HG03175 (cell line): ENCODE measurements around the gene PPP3R1.

ENCODE experiments used
- ATAC-seq: cut with Tn5 transposase; IDR thresholded peaks from one replicate; pipeline ENCODE4 v1.9.1; 2021; ENCODE audit warnings: mild to moderate bottlenecking, moderate library complexity; ENCODE audit not compliant: unreplicated experiment

The PPP3R1 gene, protein sequence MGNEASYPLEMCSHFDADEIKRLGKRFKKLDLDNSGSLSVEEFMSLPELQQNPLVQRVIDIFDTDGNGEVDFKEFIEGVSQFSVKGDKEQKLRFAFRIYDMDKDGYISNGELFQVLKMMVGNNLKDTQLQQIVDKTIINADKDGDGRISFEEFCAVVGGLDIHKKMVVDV

GRCh38 chr2:68252400-68253218 lies at the start of gene PPP3R1:
Gene PPP3R1 (minus strand): TSS chr2:68252532. CDS start chr2:68252127, 405 bp downstream.
- ATAC-seq = peak; percentile 83

DNA sequence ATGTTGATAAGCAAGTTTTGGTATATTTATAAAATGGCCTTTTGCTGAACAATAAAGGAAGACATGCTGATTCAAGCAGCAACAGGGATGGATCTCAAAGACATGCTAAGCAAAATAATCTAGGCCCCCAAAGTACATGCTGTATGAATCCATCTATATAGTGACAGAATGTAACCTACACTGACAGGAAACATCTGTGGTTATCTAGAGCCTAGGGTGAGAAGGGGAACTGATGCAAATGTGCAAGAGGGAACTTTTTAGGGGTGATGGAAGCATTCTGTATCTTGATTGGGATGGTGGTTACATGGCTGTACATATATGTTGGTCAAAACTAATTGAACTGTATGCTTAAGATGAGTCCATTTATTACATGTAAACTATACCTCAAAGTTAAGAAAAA lies 43.2 kb upstream of the PPP3R1 start:
- ATAC-seq = peak; percentile 79

DNA sequence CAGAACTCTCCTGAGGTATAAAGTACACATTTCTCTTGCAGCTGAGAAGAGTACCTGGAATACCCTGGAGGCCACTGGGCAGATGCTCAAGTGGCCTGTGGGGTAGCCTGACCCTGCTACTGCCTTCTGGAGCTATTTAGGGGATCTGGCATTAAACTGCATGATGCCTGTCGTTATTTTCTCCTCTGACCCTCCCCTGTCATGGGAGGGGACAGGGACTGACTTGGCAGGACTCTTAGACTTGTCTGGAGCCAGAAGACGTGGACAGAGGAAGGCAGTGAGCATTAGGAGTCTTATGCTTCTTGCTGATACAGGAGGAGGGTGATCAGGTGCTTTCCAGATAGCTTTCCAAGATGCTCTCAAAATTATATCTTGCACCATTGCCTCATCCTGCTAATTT lies 42.6 kb upstream of the PPP3R1 start:
- ATAC-seq = no peak

GRCh38 chr2:68294187-68294586 lies 41.9 kb upstream of the PPP3R1 start:
- no peak for ATAC-seq

GRCh38 chr2:68293755-68294154 lies 41.4 kb upstream of the PPP3R1 start:
- ATAC-seq = no peak

DNA sequence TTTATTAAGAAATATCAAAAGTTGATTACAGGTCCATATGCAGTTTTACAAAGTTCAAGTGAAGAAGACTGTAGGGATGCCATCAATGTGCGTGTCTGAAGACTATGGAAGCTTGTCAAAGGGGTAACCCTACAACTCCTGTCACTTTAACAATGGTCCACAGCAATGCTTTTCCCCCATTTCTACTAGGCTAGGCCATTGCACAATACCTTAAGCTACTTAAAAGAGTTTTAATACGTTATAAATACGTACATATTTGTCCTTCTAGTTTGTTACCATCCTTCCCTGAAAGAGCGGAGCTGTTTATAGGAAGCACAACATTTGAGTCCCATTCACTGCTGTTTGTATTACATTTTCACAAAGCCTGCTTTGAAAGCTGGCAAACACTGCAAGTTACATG lies 40.7 kb upstream of the PPP3R1 start:
- no peak for ATAC-seq

DNA sequence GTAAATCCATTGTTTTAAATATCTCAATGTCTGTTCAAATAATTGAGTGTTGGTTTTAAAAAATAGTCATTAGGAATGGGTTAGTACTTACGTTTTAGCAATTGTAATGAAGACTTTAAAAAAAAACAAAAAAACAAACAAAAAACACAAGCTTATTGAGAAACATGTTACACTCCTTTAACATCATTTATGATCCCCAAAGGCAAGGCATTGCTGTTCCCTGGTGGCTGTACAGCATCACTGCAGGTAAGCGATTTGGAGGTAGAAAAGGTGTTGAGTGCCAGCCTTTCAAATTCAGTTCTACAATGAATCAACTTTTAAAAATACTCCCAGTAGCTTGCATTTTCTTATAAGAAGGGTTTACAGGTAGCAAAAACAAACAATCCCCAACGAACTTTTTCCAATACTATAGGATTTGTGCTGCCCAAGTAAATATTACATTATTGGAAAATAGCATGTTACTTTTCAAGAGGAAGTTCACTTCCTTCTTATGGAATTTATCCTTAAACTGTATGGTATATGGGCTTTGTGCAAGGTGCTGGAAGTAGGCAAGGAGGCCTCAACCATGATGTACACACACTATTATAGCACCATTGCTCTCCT lies 39.9 kb upstream of the PPP3R1 start:
- ATAC-seq = peak; percentile 73

- no peak for ATAC-seq
Observed at GRCh38 chr2:68291314-68291713, 39.0 kb upstream of the PPP3R1 start.

- no peak for ATAC-seq
Observed at GRCh38 chr2:68290901-68291300, 38.6 kb upstream of the PPP3R1 start.

GRCh38 chr2:68287580-68288441 lies 35.5 kb upstream of the PPP3R1 start:
- no peak for ATAC-seq

- ATAC-seq = no peak
Observed at GRCh38 chr2:68284896-68285295, 32.6 kb upstream of the PPP3R1 start.

- no peak for ATAC-seq
Observed at GRCh38 chr2:68283419-68283812, 31.1 kb upstream of the PPP3R1 start.

- peak; percentile 57 for ATAC-seq
Observed at GRCh38 chr2:68282811-68283418, 30.6 kb upstream of the PPP3R1 start.

DNA sequence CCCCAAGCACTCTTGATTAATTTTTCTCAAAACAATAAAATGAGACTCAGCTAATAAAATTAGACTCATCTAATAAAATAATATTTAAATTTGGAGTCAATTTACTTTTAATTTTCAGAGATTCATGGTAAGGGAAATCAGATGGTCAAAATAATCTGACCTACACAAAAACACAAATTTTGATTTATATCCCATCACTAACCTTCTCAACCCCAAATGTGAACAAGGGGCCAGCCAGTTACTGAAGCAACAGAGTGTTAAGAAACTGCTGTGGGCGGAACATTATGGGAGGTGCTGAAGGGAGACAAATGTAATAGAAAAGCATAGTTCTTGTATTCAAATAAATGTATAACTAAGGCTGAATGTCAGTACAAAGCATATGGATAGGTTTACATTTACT lies 28.5 kb upstream of the PPP3R1 start:
- no peak for ATAC-seq

- ATAC-seq = no peak
Observed at GRCh38 chr2:68280348-68280747, 28.0 kb upstream of the PPP3R1 start.

DNA sequence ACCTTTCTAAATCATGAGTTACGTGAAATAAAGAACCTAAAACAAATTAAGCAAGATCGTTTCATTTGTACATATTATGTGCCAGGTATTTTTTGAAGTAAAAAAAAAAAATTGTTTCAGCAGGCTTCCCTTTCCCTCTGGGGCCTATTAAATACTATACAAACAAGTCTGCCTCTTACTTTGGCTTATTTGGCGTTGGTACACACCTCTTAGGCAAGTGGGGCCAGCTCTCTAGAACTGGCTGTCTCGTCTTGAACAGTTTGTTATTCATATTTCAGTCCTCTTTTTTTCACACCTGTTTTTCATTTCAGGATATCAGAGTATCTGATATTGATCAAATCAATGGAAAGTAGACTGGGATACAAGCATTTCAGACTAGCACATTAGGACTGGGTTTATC lies 27.4 kb upstream of the PPP3R1 start:
- ATAC-seq = no peak

DNA sequence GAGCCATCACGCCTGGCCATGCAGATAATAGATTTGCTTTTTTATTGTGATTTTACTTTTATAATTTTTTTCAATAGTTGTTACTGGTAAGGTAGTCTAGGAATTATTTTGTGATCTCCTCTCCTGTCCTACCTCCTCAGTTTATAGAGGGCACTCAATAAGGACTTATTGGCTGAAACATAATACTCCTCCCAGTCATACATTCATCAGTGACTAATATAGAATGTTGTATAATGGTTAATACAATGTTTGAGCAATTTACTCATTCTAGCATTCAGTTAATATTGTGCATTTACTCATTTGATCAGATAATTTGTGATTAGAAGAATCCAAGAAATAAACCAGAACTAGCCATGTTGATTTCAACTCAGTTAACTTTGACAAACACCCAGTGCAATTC lies 25.8 kb upstream of the PPP3R1 start:
- ATAC-seq = no peak

- no peak for ATAC-seq
Observed at GRCh38 chr2:68274022-68274421, 21.7 kb upstream of the PPP3R1 start.

GRCh38 chr2:68272246-68272994 lies 20.1 kb upstream of the PPP3R1 start:
- no peak for ATAC-seq

DNA sequence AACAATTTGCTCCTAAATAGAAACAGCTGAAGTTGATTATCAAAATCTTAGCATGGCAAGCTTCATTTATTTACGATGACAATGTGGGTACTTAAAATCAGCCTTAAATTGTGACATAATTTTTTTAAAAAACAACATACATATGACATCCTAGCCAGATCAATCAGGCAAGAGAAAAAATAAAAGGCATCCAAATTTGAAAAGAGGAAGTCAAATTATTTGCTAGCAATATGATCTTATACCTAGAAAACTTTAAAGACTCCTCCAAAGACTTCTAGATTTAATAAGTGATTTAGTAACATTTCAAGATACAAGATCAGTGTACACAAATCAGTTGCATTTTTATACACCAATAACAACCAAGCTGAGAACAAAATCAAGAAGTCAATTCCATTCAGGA lies 14.3 kb upstream of the PPP3R1 start:
- no peak for ATAC-seq
